GM19397 (cell line): Measurements from ENCODE around the gene PITPNM1.
A peak's percentile ranks its signal among the peaks of the same experiment; 100 is the strongest.
"Not testable (repeated sequence)": the region's sequence is repeated elsewhere in the genome, so short reads cannot be mapped to it uniquely, and the experiment has no call there.

Source experiments
- ATAC-seq: cut with Tn5 transposase; IDR thresholded peaks from one replicate; pipeline ENCODE4 v1.9.1; 2021; ENCODE audit warnings: mild to moderate bottlenecking, moderate library complexity; ENCODE audit not compliant: unreplicated experiment

PITPNM1 gene

DNA sequence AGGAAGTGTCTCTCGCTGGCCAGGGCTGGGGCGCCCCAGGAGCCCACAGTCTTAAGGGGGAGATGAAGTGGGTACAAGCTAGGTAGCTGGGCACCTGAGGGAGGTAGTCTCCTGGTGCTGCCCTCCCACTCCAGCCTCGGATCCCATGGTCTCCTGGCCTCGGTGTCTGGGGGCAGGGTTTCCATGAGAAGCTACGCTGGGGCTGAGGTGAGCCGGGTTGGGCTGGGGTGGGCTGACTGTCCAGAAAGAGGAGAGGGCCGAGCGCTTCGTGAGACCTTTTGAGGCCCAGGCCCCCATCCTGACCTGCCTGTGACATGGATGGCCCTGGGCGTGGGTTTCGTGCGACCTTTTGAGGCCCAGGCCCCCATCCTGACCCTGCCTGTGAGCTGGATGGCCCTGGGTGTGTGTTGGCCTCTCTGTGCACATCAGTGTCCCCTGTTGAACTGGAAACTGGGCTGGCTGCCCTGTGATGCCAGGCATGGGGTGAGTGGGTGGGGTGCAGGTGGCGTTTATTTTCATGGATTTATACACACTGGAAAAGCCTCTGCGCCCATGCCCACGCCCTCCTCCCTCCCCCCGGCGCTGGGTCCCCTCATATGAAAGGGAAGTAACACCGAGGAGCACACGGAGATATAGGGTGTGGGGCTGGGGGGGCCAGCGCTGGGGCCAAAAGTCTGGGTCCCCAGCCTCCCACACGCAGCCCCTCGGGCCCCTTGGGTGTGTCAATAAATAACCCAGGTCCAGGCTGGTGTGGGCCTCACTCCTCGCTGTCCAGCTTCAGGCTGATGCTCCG lies 13.7 kb downstream of the PITPNM1 start:
- no peak for ATAC-seq

DNA sequence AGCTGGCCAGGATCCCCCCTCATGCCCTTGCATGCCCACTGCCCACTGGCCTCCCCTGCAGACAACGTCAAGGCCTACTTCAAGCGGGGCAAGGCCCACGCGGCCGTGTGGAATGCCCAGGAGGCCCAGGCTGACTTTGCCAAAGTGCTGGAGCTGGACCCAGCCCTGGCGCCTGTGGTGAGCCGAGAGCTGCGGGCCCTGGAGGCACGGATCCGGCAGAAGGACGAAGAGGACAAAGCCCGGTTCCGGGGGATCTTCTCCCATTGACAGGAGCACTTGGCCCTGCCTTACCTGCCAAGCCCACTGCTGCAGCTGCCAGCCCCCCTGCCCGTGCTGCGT lies 14.5 kb downstream of the PITPNM1 start:
- ATAC-seq, result no peak

DNA sequence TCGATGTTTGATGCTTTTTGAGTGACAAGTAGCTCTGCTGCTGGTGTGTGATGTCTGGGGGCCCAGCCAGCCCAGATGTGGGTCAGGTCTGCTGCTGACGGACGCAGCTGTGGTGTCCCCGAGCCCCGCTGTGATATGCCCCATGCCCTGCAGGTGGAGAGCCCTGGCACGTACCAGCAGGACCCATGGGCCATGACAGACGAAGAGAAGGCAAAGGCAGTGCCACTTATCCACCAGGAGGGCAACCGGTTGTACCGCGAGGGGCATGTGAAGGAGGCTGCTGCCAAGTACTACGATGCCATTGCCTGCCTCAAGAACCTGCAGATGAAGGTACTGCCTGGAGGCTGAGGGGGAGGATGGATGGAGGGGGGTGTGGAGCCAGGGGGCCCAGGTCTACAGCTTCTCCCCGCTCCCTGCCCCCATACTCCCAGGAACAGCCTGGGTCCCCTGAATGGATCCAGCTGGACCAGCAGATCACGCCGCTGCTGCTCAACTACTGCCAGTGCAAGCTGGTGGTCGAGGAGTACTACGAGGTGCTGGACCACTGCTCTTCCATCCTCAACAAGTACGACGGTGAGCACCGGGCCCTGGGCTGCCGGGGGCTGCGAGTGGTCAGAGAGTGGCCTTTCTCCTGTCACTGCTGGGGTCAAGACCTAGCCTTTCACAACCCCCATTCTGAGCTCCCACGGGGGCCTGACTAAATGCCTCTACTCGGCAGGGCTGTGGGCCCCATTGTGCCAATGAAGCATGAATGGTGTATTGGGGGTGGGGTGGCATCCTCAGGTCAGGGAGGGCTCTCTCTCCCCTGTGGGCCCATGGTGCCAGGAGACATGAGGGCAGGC lies 15.1 kb downstream of the PITPNM1 start:
- ATAC-seq, result no peak

DNA sequence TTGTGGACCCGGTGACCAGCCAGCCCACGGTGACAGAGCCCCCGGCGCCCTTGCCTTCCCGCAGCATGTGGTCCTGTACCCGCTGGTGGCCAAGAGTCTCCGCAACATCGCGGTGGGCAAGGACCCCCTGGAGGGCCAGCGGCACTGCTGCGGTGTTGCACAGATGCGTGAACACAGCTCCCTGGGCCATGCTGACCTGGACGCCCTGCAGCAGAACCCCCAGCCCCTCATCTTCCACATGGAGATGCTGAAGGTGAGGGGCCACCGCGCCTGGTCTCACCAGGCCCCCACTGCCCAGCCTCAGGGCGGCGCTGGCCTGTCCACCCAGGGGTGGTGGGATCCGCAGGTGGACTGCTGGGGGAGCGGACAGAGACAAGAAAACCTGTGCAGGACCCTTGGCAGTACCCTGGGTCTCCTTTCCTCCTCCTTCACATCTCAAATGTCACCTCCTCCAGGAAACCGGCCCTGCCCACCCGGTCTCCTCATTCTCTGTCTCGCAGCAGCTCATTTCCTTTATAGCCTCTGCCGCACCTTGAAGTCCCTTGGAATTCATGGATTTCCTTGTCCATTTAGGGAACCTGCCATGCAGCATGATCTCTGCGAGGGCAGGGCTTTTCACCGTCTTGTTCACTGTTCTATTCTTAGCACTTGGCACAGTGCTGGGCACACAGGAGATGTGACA lies 15.8 kb downstream of the PITPNM1 start:
- ATAC-seq, result no peak

DNA sequence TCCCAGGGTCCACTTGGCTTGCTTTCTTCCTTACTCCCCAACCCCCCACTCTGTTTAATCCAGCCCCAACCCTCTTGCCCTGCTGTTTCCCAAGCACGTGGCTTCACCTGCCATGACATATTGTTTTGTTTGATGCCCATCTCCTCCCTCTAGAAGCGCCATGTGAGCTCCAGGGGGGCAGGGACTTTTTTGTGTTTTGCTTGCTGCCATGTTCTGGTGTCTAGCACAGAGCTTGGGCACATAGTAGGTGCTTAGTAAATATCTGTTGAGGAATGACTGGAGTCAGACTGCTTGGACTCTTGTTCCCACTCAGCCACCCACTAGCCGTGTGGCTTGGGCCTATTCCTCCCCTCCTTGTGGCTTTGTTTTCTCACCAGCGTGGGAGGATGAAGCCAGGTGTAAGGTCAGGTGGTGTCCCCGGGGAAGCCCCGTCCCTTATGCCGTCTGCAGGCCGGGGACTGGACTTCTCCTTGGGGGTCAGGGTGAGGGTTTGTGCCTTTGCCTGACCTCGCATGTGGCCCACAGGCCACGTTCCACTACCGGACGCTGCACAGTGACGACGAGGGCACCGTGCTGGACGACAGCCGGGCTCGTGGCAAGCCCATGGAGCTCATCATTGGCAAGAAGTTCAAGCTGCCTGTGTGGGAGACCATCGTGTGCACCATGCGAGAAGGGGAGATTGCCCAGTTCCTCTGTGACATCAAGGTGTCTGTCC lies 18.5 kb downstream of the PITPNM1 start:
- ATAC-seq, result no peak

DNA sequence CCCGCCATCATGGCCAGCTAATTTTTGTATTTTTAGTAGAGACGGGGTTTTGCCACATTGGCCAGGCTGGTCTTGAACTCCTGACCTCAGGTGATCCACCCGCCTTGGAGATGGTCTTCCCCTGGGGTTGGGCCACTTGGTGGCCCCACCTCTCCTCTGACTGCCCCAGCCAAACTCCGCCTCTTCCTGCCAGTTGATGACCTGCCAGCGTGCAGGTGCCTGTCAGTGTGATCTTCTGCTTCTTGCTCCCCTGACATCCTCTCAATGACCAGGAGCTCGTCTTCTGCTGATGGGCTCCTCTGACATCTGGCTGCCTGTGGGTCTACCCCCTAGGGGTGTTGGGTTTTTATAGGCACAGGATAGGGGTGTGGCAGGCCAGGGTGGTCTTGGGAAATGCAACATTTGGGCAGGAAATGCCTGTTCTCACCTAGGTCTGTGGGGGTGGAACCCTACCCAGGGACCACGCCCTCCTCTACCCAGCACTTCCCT lies 19.2 kb downstream of the PITPNM1 start:
- not testable (repeated sequence) for ATAC-seq

DNA sequence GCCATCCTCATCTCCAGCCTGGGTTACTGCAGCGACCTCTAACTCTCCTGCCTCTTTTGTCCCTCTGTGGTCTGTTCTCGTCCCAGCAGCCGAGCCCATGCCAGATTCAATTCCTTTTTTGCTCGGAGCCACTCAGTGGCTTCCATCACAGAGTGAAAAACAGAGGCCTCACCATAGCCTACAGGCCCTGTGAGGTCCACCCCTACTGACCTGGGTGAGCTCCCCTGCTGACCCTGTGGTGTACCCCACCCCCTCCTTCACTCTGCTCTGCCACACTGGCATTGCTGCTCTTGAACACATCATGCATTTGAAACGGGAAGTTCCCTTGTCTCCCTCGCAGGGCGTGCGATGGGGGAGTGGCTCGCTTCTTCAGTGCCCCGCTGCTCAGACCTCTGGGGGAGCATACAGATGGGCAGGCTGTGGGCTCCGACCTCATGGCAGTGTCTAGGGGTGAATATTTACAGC lies 20.3 kb downstream of the PITPNM1 start:
- no peak for ATAC-seq

DNA sequence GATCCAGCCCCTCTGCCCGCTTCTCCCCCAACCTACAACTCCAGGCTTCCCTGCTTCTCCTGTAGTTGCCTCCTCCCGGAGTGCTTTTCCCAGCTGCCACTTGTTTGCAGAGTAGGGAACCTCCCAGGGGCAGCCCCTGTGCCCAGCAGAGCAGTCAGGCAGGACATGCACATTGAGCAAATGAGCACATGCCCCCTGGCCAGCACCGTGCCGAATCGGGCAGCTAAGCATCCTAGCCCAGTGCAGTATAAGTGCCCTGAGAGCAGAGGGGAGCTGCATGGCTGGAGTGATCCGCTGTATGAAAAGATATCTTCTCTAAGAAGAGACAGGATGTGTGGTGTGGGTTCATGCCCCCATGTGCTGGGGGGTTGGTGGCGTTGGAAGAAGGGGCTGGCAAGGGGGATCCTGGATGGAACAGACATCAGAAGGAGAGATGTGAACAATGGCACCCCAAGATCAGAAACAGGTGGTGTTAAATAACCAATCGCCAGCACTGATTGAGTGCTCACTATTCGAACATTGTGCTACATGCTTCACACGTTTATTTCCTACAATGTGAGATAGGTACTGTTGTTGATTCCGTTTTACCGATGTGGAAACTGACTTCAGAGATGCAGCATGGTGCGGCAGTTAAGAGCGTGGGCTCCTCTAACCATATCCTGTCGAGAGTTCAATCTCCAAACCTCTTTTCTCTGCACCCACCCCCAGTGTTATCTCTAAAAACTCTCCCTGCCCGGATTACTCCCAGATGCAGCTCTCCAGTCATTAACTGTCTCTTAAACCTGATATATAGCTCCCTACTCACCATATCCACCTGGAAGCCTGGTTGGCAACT lies 21.1 kb downstream of the PITPNM1 start:
- no peak for ATAC-seq

DNA sequence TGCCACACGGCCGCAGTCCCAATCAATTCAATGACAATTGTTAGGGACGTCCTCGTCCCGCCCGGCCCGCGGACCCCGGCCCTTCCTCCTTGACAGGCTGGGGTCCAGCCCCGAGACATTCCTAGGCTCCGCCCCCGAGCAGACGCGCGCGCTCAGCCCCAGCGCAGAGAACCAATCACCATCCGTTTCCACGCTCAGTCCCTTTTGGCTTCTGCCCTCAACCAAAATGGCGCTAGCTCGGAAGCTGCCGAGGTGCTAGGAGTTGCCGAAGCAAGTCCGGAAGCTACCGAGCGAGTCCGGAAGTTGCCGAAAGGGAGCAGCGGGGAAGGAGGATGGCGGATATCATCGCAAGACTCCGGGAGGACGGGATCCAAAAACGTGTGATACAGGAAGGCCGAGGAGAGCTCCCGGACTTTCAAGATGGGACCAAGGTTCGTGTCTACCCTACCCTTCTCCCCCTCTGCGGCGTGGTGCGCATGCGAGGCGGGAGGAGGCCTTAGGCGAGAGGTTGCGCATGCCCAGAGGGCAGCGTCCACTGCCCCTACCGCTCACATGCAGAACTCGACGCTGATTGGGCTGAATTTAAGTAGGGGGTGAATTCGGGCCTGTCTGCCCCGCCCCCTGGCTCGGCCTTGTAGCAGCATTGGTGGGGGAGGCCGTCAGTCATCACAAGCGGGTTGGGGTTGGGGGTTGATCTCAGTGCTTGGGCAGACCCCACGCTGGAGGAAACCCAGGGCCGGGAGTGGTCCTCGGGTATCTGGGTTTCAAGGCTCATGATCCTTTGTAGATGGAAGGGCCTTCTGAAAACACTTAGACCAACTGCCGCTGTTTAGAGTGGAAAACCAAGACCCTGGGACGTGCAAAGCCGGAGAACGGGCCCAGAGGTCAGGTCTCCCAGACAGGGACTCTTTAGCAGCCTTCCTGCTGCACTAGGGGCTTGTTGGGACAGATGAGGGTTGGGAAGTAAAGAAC lies 22.1 kb downstream of the PITPNM1 start, which contains the start of gene AIP:
Gene AIP, plus strand, starts transcription at position 200 of the 972 bp plus-strand sequence. Its CDS starts 133 bp downstream, at position 333.
- ATAC-seq, result peak; percentile 70

DNA sequence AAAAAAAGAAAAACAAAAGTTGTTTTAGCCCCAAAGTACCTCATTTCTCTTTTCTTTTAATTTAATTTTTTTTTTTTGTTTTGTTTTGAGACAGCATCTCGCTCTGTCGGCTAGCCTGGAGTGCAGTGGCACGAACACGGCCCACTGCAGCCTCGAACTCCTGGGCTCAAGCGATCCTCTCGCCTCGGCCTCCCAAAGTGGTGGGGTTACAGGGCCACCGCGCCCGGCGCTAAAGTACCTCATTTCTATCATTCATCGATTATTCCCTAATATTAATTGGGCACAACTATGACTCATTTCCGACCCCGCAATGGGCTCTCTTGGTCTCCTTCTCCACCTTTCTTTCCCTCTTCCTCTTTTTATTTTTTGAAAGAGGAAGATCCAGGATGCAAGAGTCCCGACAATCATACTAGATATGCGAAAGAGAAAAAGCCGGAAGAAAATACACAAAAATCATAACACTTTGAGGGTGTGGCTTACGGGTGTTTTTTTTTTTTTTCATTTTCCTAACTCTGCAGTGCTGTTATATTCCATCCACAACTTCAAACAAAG lies 22.8 kb downstream of the PITPNM1 start:
- ATAC-seq, result no peak

DNA sequence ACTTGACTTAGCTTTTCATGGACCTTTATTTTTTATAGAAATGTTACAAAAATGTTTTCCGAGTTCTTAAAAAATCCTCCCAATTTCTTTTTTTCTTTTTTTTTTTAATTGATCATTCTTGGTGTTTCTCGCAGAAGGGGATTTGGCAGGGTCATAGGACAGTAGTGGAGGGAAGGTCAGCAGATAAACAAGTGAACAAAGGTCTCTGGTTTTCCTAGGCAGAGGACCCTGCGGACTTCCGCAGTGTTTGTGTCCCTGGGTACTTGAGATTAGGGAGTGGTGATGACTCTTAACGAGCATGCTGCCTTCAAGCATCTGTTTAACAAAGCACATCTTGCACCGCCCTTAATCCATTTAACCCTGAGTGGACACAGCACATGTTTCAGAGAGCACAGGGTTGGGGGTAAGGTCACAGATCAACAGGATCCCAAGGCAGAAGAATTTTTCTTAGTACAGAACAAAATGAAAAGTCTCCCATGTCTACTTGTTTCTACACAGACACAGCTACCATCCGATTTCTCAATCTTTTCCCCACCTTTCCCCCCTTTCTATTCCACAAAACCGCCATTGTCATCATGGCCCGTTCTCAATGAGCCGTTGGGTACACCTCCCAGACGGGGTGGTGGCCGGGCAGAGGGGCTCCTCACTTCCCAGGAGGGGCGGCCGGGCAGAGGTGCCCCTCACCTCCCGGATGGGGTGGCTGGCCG lies 27.7 kb downstream of the PITPNM1 start:
- ATAC-seq, result not testable (repeated sequence)

DNA sequence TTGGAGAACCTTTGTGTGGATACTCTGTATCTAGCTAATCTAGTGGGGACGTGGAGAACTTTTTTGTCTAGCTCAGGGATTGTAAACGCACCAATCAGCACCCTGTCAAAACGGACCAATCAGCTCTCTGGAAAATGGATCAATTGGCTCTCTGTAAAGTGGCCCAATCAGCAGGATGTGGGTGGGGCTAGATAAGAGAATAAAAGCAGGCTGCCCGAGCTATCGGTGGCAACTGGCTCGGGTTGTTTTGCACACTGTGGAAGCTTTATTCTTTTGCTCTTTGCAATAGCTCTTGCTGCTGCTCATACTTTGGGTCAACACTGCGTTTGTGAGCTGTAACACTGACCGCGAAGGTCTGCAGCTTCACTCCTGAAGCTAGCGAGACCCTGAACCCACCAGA lies 28.5 kb downstream of the PITPNM1 start:
- ATAC-seq, result not testable (repeated sequence)

DNA sequence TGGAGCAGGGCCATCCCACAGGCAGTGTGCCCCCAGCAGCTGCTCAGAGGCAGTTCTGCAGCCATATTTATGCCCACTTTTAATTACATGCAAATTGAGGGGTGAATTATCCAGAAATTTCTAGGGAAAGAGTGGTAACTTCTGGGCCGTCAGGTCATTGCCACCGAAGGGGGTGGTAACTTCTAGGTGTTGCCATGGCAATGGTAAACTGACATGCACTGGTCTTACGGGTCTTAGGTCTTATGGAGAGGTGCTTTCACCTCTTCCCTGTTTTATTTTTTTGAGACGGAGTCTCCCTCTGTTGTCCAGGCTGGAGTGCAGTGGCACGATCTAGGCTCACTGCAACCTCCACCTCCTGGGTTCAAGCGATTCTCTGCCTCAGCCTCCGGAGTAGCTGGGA lies 32.3 kb downstream of the PITPNM1 start:
- ATAC-seq, result no peak

DNA sequence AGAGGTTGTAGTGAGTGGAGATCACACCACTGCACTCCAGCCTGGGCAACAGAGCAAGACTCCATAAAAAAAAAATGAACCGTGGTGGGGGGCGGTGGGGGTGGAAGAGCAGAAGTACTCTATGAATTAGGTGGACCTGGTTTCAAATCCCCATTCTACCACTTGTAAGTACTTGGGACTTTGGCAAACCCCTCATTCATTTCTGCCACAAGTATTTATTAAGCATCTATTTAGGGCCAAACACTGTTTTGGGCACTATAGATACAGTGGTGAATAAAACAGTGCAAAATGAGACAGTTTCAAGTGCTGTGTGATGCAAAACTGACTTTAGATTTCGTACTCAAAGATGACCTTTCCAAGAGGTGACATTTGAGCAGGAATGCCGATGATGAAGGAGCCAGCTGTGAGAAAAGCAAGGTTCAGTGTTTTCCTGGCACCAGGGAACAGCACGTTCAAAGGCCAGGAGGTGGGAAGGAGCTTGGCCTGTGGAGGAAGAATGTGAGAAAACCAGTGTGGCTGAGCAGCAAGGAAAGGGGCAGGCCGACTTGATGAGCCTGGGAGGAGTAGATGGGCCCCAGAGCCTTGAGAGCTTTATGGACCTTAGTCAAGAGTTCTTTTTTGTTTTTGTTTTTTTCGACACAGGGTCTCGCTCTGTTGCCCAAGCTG lies 34.7 kb downstream of the PITPNM1 start:
- no peak for ATAC-seq

DNA sequence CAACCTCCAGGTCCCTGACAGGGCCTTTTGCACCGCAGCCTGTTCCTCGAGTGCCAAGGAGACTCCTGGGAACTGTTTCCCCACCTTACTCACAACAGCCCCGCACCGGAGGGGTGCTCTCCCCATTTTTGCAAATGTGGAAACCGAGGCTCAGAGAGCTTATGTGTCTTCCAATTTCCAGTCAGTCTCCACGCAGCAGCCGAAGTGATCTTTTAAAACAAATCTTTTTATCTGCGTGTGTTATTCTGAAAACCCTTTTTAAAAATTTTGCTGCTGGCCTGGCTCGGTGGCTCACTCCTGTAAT lies 35.7 kb downstream of the PITPNM1 start:
- ATAC-seq, result no peak

DNA sequence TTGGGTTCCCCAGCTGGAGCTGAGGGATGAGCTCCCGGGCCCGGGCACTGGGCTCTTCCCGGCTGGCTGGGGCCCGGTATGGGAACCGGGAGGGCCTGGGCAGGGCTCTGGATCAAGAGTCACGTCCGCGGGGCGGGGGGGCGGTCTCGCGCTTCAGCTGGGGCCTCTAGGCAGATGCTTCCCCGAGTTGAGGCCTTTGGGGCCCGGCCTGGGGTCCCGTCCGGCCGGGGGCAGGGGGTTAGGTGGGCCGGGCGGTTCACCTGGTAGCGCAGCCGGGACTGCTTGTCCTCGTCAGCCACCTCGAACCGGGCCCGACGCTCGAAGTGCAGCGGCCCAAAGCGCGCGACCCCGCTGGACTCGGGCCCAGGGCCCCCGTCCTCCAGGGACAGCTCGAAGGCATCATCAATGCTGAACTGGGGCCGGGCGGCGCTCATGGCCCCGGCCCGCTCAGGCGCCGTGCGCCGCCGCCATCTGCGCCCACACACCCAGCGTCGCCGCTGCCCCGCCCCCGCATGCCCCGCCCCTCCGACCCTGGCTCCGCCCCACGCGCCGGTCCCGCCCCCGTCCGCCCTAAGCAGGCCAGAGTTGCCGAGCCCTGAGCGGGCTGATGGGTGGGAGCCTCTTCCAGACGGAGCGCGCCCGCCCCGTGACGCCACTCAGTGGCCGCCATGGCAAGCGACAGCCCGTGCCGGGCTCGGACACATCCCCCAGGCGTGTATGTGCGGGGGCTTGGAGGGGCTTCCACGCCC lies 36.2 kb downstream of the PITPNM1 start, which contains the start of gene TMEM134:
Gene TMEM134, minus strand, starts transcription at position 493 of the 749 bp plus-strand sequence. Its CDS starts 59 bp downstream, at position 434.
- ATAC-seq, result peak; percentile 74

DNA sequence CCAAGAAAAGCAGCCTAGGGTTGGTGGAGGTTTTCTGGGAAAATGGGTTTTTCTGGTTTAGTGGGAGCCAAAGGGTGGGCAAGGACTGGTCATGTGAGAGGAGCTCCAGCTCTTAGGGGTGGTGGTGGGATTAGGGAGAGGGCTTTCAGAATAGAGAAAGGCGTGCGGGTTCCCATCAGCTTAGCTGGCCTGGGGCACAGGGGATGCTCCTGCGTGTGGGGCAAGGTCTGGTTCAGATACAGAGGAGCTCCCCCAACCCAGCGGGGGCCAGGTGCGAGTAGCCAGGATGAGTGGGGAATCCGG lies 36.8 kb downstream of the PITPNM1 start:
- ATAC-seq, result no peak
